Measurements from ENCODE around the gene RMP24.
"Not testable (repeated sequence)": the region's sequence is repeated elsewhere in the genome, so short reads cannot be mapped to it uniquely, and the experiment has no call there.

- TF ChIP-seq CTCF (conservative IDR thresholded peaks at IDR 0.05 in 1 of 2, IDR thresholded peaks at IDR 0.05 in 1 of 2; ENCODE audit: low read depth in 1 of 2, low read length in 2 of 2); EZH2 (IDR thresholded peaks at IDR 0.05; ENCODE audit: low read length, missing control alignments): not testable (repeated sequence)
These were observed 51.8 kb downstream of the RMP24 start for GRCh38 chr18:36024241-36024640.
